22Rv1 (cell line): Measurements from ENCODE around the gene NLRC5.

Experiments used
- ZFX ChIP-seq: fragments of 450-650 bp; IDR thresholded peaks from 2 replicates; pipeline ENCODE4 v1.6.1; 2017; ENCODE audit warnings: antibody characterized with exemption, borderline replicate concordance
- TF ChIP-seq, protein P1 (sequence below): fragments of 450-650 bp; IDR thresholded peaks from 2 replicates; pipeline ENCODE4 v1.5.1; 2017; ENCODE audit warnings: mild to moderate bottlenecking

- TF ChIP-seq, protein P1, sequence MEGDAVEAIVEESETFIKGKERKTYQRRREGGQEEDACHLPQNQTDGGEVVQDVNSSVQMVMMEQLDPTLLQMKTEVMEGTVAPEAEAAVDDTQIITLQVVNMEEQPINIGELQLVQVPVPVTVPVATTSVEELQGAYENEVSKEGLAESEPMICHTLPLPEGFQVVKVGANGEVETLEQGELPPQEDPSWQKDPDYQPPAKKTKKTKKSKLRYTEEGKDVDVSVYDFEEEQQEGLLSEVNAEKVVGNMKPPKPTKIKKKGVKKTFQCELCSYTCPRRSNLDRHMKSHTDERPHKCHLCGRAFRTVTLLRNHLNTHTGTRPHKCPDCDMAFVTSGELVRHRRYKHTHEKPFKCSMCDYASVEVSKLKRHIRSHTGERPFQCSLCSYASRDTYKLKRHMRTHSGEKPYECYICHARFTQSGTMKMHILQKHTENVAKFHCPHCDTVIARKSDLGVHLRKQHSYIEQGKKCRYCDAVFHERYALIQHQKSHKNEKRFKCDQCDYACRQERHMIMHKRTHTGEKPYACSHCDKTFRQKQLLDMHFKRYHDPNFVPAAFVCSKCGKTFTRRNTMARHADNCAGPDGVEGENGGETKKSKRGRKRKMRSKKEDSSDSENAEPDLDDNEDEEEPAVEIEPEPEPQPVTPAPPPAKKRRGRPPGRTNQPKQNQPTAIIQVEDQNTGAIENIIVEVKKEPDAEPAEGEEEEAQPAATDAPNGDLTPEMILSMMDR, result no peak
- TF ChIP-seq ZFX, result no peak
Measured at GRCh38 chr16:57060323-57061083, 71.1 kb downstream of the NLRC5 start.
